Mesenteric fat pad (tissue), 1 donor: ENCODE measurements around the gene TBC1D22A. TPM values are rescaled to one million over a fixed set of nuclear protein-coding genes. Genes with fewer than 3 reads are reported as not detected.

Experiments used
- DNase-seq: peaks from one replicate; pipeline ENCODE4 v3.0.0-alpha.2; 2020; ENCODE audit warnings: low spot score
- total RNA-seq: library from RNA; stranded (reverse); fragmentation: NEBNext Ultra II Directional; extraction: Animal tissue kit (Norgen Biotek cat#: 25700); gene quantifications from one replicate; pipeline ENCODE4 v1.2.1, GENCODE V29; 2021
- donor health status: DM: yes; HTN: yes; CAD: no.

Gene TBC1D22A
- total RNA-seq, 1 donor from 2014 or later: 24.5 TPM

GRCh38 chr22:46923394-46923793, 160.9 kb downstream of the TBC1D22A start:
- no peak for DNase-seq

GRCh38 chr22:46925818-46926217, 163.4 kb downstream of the TBC1D22A start:
- DNase-seq: no peak

- no peak for DNase-seq
These were observed 166.7 kb downstream of the TBC1D22A start for GRCh38 chr22:46929046-46929709.

- no peak for DNase-seq
These were observed 167.3 kb downstream of the TBC1D22A start for GRCh38 chr22:46929710-46930204.

GRCh38 chr22:46931414-46931813, 169.0 kb downstream of the TBC1D22A start:
- no peak for DNase-seq

- DNase-seq: no peak
These were observed 169.4 kb downstream of the TBC1D22A start for GRCh38 chr22:46931881-46932280.

GRCh38 chr22:46933040-46933930, 170.8 kb downstream of the TBC1D22A start:
- DNase-seq: no peak

- no peak for DNase-seq
These were observed 171.8 kb downstream of the TBC1D22A start for GRCh38 chr22:46934172-46934745.

- DNase-seq: no peak
These were observed 172.5 kb downstream of the TBC1D22A start for GRCh38 chr22:46934746-46935491.

- no peak for DNase-seq
These were observed 173.3 kb downstream of the TBC1D22A start for GRCh38 chr22:46935506-46936377.

- no peak for DNase-seq
These were observed 174.0 kb downstream of the TBC1D22A start for GRCh38 chr22:46936378-46936903.

- no peak for DNase-seq
These were observed 174.7 kb downstream of the TBC1D22A start for GRCh38 chr22:46937185-46937584.

- no peak for DNase-seq
These were observed 175.5 kb downstream of the TBC1D22A start for GRCh38 chr22:46937939-46938338.

- no peak for DNase-seq
These were observed 179.7 kb downstream of the TBC1D22A start for GRCh38 chr22:46941968-46942798.

GRCh38 chr22:46942799-46943785, 180.6 kb downstream of the TBC1D22A start:
- no peak for DNase-seq

GRCh38 chr22:46945481-46945880, 183.0 kb downstream of the TBC1D22A start:
- no peak for DNase-seq

- DNase-seq: no peak
These were observed 184.0 kb downstream of the TBC1D22A start for GRCh38 chr22:46946383-46946962.
